Measurements from ENCODE around the gene EXOC6B.

- TF ChIP-seq CTCF (IDR thresholded peaks at IDR 0.05): no peak
- no peak for TF ChIP-seq POLR2A (IDR thresholded peaks at IDR 0.05)
Measured at GRCh38 chr2:72255540-72255939, 570.3 kb downstream of the EXOC6B start.

Data from esophagus squamous epithelium (tissue), 4 donors.